DOHH2 (cell line): ENCODE data around the gene CLK1.

Source experiments
- H3F3A ChIP-seq: fragments of 200-600 bp; sonication (generic), shearing (Covaris generic); 2 replicates; pipeline ENCODE4 v1.6.0; 2016; ENCODE audit warnings: antibody characterized with exemption, mild to moderate bottlenecking; ENCODE audit not compliant: control insufficient read depth, insufficient read depth
- H3K27ac ChIP-seq: fragments of 200-600 bp; sonication (generic); 2 replicates; pipeline ENCODE4 v1.5.1; 2014; ENCODE audit warnings: low read depth, mild to moderate bottlenecking, low read length, moderate library complexity
- H3K27me3 ChIP-seq: fragments of 200-600 bp; sonication (generic); 2 replicates; pipeline ENCODE4 v1.6.1; 2014; ENCODE audit warnings: mild to moderate bottlenecking, low read length, mixed read lengths; ENCODE audit not compliant: control insufficient read depth
- H3K36me3 ChIP-seq: fragments of 200-600 bp; sonication (generic); 2 replicates; pipeline ENCODE4 v1.6.1; 2014; ENCODE audit warnings: mild to moderate bottlenecking, low read length, moderate library complexity, mixed read lengths; ENCODE audit not compliant: control insufficient read depth
- H3K4me1 ChIP-seq: fragments of 200-600 bp; sonication (generic); 2 replicates; pipeline ENCODE4 v1.6.1; 2014; ENCODE audit warnings: mild to moderate bottlenecking, low read length, mixed read lengths; ENCODE audit not compliant: control insufficient read depth
- H3K4me2 ChIP-seq: fragments of 200-600 bp; sonication (generic); 2 replicates; pipeline ENCODE4 v1.6.0; 2014; ENCODE audit warnings: mild to moderate bottlenecking, low read length, moderate library complexity
- H3K4me3 ChIP-seq: fragments of 200-600 bp; sonication (generic); 2 replicates; pipeline ENCODE4 v1.5.1; 2014; ENCODE audit warnings: mild to moderate bottlenecking, low read length, mixed read lengths
- H3K79me2 ChIP-seq: fragments of 200-600 bp; sonication (generic); 2 replicates; pipeline ENCODE4 v1.6.1; 2014; ENCODE audit warnings: mild to moderate bottlenecking, low read length, mixed read lengths; ENCODE audit not compliant: control insufficient read depth
- H3K9me2 ChIP-seq: fragments of 200-600 bp; sonication (generic); replicated peaks from 2 replicates; pipeline ENCODE4 v1.6.1; 2014; ENCODE audit warnings: mild to moderate bottlenecking, low read length, mixed read lengths; ENCODE audit not compliant: control insufficient read depth
- H3K9me3 ChIP-seq: fragments of 200-600 bp; sonication (generic); 2 replicates; pipeline ENCODE4 v1.6.1; 2014; ENCODE audit warnings: antibody characterized with exemption, low read length, mixed read lengths; ENCODE audit not compliant: control insufficient read depth, insufficient read depth
- H4K20me1 ChIP-seq: fragments of 200-600 bp; sonication (generic); 2 replicates; pipeline ENCODE4 v1.6.0; 2014; ENCODE audit warnings: low read depth, mild to moderate bottlenecking, antibody characterized with exemption, low read length, moderate library complexity; ENCODE audit not compliant: control insufficient read depth, insufficient read depth
- CTCF ChIP-seq: fragments of 200-600 bp; sonication (generic); IDR thresholded peaks from one replicate; pipeline ENCODE4 v1.5.1; 2014; ENCODE audit warnings: antibody characterized with exemption, mild to moderate bottlenecking, low read depth, low read length; ENCODE audit not compliant: poor library complexity, severe bottlenecking
- EZH2phosphoT487 ChIP-seq: fragments of 200-600 bp; sonication (generic); IDR thresholded peaks from 2 replicates; pipeline ENCODE4 v1.6.1; 2017; ENCODE audit warnings: borderline replicate concordance, mild to moderate bottlenecking, antibody characterized with exemption, low read length, moderate library complexity, mixed read lengths

Gene CLK1

GRCh38 chr2:200877443-200877842 lies 13.0 kb upstream of the CLK1 start:
- peaks cover 76% of the 10 kb centered on the region for H3K36me3 ChIP-seq
- H3K79me2 ChIP-seq = no peaks in the 10 kb centered on the region

GRCh38 chr2:200873560-200873959 lies 9.1 kb upstream of the CLK1 start:
- Histone ChIP-seq H3K36me3 (peaks cover 51% of the 10 kb centered on the region), H3K9me2 (no peaks in the 10 kb centered on the region), H3K4me3 (no peak overlapping the region), H3K4me2 (no peak overlapping the region), H3F3A (peaks cover 3% of the 10 kb centered on the region; the same call in 1 of the 2 replicates), H3K9me3 (no peaks in the 10 kb centered on the region), H3K27me3 (no peaks in the 10 kb centered on the region), H3K4me1 (peaks cover 8% of the 10 kb centered on the region), H3K27ac (no peak overlapping the region), H4K20me1 (no peaks in the 10 kb centered on the region), H3K79me2 (no peaks in the 10 kb centered on the region)
- TF ChIP-seq EZH2phosphoT487 (no peak), CTCF (no peak)

More at GRCh38 chr2:200877443-200877842, 13.0 kb upstream of the CLK1 start:
- Histone ChIP-seq H3K4me3 (no peak overlapping the region), H3K4me2 (no peak overlapping the region), H3K9me2 (no peaks in the 10 kb centered on the region), H3K4me1 (no peaks in the 10 kb centered on the region), H4K20me1 (no peaks in the 10 kb centered on the region), H3F3A (no peaks in the 10 kb centered on the region), H3K9me3 (no peaks in the 10 kb centered on the region), H3K27ac (no peak overlapping the region), H3K27me3 (no peaks in the 10 kb centered on the region)
- TF ChIP-seq CTCF (no peak), EZH2phosphoT487 (no peak)

GRCh38 chr2:200871151-200871550 lies 6.7 kb upstream of the CLK1 start:
- no peak overlapping the region for H3K27ac ChIP-seq
- H4K20me1 ChIP-seq = no peaks in the 10 kb centered on the region
- H3K36me3 ChIP-seq = peaks cover 35% of the 10 kb centered on the region
- no peak overlapping the region for H3K4me3 ChIP-seq
- no peaks in the 10 kb centered on the region for H3K79me2 ChIP-seq
- no peak overlapping the region for H3K4me2 ChIP-seq
- peaks cover 14% of the 10 kb centered on the region for H3K4me1 ChIP-seq
- H3K9me3 ChIP-seq = no peaks in the 10 kb centered on the region
- H3K27me3 ChIP-seq = no peaks in the 10 kb centered on the region
- H3F3A ChIP-seq = peaks cover 8% of the 10 kb centered on the region; the same call in 1 of the 2 replicates
- TF ChIP-seq EZH2phosphoT487 = no peak
- no peak for TF ChIP-seq CTCF
- H3K9me2 ChIP-seq = no peaks in the 10 kb centered on the region
